Measurements from ENCODE around the gene CDHR2.
A peak's percentile ranks its signal among the peaks of the same experiment; 100 is the strongest.

Gene CDHR2

GRCh38 chr5:176528301-176528700, 20.8 kb upstream of the CDHR2 start:
- DNase-seq (ENCODE audit: low spot score), result no peak

- DNase-seq (ENCODE audit: low spot score), result no peak
Observed at GRCh38 chr5:176528761-176529115, 20.4 kb upstream of the CDHR2 start.

- peak; percentile 88 for DNase-seq (ENCODE audit: low spot score)
Observed at GRCh38 chr5:176529116-176529740, 19.9 kb upstream of the CDHR2 start.

- peak; percentile 83 for DNase-seq (ENCODE audit: low spot score)
Observed at GRCh38 chr5:176529741-176530141, 19.4 kb upstream of the CDHR2 start.

- DNase-seq (ENCODE audit: low spot score), result no peak
Observed at GRCh38 chr5:176530393-176530982, 18.7 kb upstream of the CDHR2 start.

GRCh38 chr5:176530983-176531901, 17.9 kb upstream of the CDHR2 start:
- DNase-seq (ENCODE audit: low spot score), result no peak

- DNase-seq (ENCODE audit: low spot score), result no peak
Observed at GRCh38 chr5:176531902-176532493, 17.1 kb upstream of the CDHR2 start.

- no peak for DNase-seq (ENCODE audit: low spot score)
Observed at GRCh38 chr5:176532795-176533194, 16.3 kb upstream of the CDHR2 start.

GRCh38 chr5:176533390-176533789, 15.8 kb upstream of the CDHR2 start:
- no peak for DNase-seq (ENCODE audit: low spot score)

GRCh38 chr5:176533894-176534611, 15.1 kb upstream of the CDHR2 start:
- no peak for DNase-seq (ENCODE audit: low spot score)

- DNase-seq (ENCODE audit: low spot score), result no peak
Observed at GRCh38 chr5:176534640-176535039, 14.5 kb upstream of the CDHR2 start.

GRCh38 chr5:176535101-176535663, 14.0 kb upstream of the CDHR2 start:
- DNase-seq (ENCODE audit: low spot score), result peak; percentile 56

GRCh38 chr5:176535664-176536131, 13.4 kb upstream of the CDHR2 start:
- DNase-seq (ENCODE audit: low spot score), result no peak

GRCh38 chr5:176536132-176536901, 12.8 kb upstream of the CDHR2 start:
- DNase-seq (ENCODE audit: low spot score), result peak; percentile 78

- peak; percentile 96 for DNase-seq (ENCODE audit: low spot score)
Observed at GRCh38 chr5:176536902-176537553, 12.1 kb upstream of the CDHR2 start, which contains the start of gene RNF44. TSS of gene RNF44 (minus strand) at chr5:176537402. CDS start at chr5:176532472, 4,930 bp downstream.

GRCh38 chr5:176537554-176538229, 11.4 kb upstream of the CDHR2 start:
- DNase-seq (ENCODE audit: low spot score), result peak; percentile 90

- DNase-seq (ENCODE audit: low spot score), result no peak
Observed at GRCh38 chr5:176538230-176538988, 10.7 kb upstream of the CDHR2 start.

- no peak for DNase-seq (ENCODE audit: low spot score)
Observed at GRCh38 chr5:176538989-176539384, 10.2 kb upstream of the CDHR2 start.

- DNase-seq (ENCODE audit: low spot score), result no peak
Observed at GRCh38 chr5:176540476-176540899, 8.7 kb upstream of the CDHR2 start.

Data from germinal center (tissue), 1 donor.